ENCODE results near the gene IAPP.

- TF ChIP-seq CTCF (IDR thresholded peaks at IDR 0.05; ENCODE audit: low read length): no peak
- TF ChIP-seq EZH2 (IDR thresholded peaks at IDR 0.05; ENCODE audit: borderline replicate concordance, low read length): no peak
Measured at GRCh38 chr12:21343636-21344035, 29.1 kb upstream of the IAPP start.
